HPDE6-E6E7 (cell line): ENCODE measurements around the gene HELZ.

Source experiments
- DNase-seq: peaks from one replicate; pipeline ENCODE4 v3.0.0; 2011; ENCODE audit warnings: missing footprints; ENCODE audit errors: extremely low spot score

The HELZ gene

GRCh38 chr17:67076290-67076689 lies 168.7 kb downstream of the HELZ start:
- DNase-seq, result no peak

- no peak for DNase-seq
Observed at GRCh38 chr17:67074781-67075180, 170.2 kb downstream of the HELZ start.

DNA sequence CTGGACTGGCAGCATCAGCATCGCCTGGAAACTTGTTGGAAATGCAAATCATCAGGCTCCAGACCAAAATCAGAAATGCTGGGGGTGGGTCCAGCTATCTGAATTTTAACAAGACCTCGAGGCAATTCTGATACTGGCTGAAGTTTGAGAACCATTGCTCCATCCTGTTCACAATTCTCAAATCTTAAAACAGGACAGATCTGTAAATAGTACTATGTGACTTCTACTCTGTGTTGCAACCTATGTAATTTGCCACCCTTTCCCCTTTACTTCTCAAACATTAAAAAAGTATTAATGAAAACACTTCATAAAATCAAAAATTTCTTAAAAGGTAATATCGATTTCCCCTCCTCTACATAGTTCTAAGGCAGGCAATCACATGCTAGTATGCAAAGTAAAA lies 172.1 kb downstream of the HELZ start:
- no peak for DNase-seq

- no peak for DNase-seq
Observed at GRCh38 chr17:67071595-67071994, 173.4 kb downstream of the HELZ start.

GRCh38 chr17:67069603-67070136 lies 175.3 kb downstream of the HELZ start:
- DNase-seq, result no peak

GRCh38 chr17:67068999-67069398 lies 176.0 kb downstream of the HELZ start:
- no peak for DNase-seq

GRCh38 chr17:67067571-67068482 lies 177.2 kb downstream of the HELZ start:
- no peak for DNase-seq

GRCh38 chr17:67066717-67067116 lies 178.3 kb downstream of the HELZ start:
- no peak for DNase-seq

DNA sequence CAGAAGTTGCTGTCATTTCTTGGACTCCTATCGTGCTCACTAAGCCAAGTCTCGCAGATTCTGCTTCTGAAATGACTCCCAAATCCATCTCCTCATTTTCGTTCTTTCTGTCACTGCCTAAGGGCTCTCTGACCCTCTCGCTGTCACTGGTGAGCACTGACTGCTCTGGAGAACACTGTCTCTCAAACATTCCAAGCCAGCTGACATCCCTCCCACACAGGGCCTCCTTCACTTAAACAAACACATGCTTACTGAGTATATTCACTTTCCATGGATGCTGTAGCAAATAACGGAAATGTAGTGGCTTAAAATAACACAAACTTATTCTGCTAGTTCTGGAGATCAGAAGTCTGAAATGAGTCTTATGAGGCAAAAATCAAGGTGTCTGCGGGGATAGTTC lies 181.9 kb downstream of the HELZ start:
- DNase-seq, result no peak

GRCh38 chr17:67059372-67059771 lies 185.6 kb downstream of the HELZ start:
- DNase-seq, result no peak

DNA sequence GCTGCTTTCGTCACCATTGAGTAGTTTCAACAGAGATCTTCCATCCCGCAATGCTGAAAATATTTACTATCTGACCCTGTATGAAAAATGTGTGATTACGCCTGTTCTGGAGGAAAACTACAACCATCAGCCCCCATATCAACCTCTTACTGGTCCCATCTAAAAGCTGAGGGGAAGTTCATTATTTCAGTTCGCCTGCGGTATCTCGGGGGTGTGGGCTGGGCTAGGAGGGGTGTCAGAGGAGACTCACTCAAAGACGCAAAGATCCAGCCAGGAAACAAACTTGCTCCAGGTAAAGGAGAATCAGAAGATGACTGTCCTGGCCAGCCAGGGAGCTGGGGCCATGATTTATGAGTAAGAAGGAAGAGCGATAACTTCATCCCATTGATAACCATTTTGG lies 187.0 kb downstream of the HELZ start:
- DNase-seq, result no peak

DNA sequence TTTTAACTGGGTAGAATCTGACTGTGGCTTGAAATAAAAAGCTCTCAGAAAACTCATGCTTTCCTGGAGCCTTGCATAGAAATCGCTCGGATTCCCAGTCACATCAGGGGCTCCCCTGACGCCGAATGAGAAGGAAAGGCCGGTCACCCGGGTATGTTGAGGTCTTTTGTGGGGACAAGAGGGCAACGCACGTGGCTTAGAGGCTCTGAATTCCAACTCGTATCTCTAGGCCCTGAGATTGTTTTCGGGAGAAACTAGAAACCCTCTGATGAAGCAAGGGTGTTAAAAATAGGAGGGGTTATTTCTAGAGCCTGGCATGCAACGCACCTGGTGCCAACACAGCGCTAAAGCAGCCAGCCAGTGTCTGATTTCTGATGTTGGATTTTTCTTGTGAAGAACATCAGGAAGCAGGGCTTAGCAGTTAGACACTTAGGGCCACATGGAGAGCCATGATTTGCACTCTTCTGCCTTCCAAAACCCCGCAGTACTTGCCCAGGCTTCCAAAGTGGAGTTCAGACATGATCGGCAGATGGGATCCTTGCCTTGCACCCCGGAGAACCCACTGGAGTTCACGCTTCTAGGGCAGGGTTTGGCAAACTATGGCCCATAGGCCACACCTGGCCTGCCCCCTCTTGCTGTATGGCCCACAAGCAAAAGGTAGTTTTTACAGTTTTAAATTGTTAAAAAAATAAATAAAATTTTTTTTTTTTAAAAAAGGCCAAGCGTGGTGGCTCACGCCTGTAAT lies 188.1 kb downstream of the HELZ start:
- no peak for DNase-seq

DNA sequence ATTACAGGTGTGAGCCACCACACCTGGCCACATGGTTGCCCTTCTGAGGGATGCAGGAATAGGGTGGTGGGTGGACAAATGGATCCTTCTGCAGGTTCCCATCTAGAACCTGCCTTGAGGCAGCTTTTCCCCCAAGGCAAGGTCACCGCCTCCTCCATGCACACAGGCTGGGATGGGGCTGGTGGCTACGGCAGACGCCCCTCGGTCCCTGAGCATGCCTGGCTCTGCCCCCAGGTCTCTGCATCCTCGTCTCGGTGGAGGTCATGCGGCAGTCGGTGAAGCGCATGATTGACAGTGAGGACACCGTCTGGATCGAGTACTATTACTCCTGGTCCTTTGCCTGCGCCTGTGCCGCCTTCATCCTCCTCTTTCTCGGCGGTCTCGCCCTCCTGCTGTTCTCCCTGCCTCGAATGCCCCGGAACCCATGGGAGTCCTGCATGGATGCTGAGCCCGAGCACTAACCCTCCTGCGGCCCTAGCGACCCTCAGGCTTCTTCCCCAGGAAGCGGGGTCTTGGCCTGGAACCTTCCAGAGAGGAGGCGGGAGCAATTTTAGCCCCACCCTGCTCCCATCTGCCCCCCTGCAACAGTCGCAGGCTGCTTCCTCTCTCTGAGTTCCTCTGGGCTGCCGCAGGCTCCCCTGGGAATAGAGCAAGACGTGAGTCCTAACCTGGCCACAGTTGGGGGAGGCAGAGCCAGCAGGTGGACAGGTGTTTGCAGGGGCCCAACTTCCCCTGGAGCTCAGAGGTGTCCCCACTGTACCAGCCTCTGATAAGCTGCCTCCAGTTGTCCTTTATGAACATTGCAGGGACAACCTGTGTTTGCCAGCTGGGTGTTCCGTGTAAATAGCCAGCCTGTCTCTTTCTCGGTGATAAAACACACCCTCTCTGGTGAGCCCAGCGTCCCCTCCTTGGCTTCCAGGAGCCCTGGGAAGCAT lies 188.9 kb downstream of the HELZ start:
- DNase-seq, result no peak

DNA sequence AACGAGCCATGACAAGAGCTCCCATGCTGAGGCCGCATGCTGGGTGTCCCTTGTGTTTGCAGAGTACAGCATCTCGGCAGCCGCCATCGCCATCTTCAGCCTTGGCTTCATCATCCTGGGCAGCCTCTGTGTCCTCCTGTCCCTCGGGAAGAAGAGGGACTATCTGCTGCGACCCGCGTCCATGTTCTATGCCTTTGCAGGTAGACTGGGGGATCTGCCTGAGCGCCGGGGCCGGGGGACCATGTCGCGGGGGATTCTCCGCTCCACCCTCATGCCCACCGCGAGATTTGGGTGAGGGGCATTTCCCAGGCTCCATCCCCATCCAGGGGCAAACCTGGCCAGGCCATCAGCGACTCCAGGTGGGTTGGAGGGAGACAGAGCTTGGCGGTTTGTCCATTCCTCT lies 190.0 kb downstream of the HELZ start:
- no peak for DNase-seq

DNA sequence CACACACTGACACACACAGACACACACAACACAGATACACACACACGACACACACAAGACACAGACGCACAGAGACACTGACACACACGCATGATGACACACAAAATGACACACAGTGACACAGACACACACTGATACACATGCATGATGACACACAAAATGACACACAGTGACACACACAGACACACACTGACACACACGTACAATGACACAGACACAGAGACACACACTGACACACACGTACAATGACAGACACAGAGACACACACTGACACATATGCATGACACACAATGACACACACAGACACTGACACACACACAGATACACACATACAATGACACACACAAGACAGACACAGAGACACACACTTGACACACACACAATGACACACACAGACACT lies 190.4 kb downstream of the HELZ start:
- DNase-seq, result no peak

GRCh38 chr17:67054011-67054591 lies 190.9 kb downstream of the HELZ start:
- DNase-seq, result no peak

DNA sequence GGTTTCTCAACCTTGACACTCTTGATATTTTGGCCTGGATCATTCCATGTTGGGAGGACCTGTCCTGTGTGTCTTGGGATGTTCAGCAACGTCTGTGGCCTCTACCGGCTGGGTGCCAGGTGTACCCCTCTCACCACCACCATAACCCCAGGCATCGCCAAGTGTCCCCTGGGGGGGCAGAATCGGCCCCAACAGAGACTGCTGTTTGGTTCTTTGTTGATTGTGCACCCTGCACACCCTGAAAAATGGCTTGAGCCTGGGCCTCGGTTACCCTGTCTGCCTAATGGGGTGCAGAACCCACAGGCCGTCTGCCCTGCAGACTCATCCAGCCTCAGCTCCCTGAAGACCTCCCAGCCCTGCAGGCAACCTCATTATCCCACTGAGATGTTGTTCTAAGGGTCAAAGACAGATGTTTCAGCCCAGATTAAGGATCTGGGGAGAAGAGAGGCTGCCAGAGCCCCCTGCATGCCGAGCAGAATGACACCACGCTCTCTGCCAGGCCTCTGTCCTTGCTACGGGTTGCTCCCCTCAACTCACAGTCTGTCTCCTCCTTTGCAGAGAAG lies 191.5 kb downstream of the HELZ start:
- DNase-seq, result no peak

- no peak for DNase-seq
Observed at GRCh38 chr17:67052720-67053437, 192.1 kb downstream of the HELZ start.

- DNase-seq, result no peak
Observed at GRCh38 chr17:67051837-67052236, 193.2 kb downstream of the HELZ start.

GRCh38 chr17:67051155-67051538 lies 193.8 kb downstream of the HELZ start:
- no peak for DNase-seq
